Fibroblast of skin of right biceps (primary cell): ENCODE results near the gene PRDM15.

Experiments
- DNase-seq: peaks from one replicate; pipeline ENCODE4 v3.0.0-alpha.2; 2013

PRDM15 gene

DNA sequence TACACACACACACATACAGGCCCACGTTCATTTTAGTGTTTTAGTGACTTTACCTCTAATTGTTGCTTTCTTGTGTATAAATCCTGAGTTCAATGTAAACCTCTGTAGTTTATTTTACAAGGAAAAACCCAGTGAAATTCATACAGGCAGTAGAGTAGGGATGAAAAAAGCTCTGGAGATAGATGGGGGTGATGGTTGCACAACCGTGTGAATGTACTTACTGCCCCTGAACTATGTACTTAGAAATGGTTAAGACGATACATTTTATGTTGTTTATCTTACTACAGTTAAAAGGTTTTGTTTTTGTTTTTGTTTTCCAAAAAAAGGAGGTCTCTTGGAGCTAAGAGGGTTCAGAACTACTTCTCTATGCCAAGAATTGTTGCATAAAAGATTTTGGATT is 29.7 kb upstream of the PRDM15 start:
- no peak for DNase-seq

DNA sequence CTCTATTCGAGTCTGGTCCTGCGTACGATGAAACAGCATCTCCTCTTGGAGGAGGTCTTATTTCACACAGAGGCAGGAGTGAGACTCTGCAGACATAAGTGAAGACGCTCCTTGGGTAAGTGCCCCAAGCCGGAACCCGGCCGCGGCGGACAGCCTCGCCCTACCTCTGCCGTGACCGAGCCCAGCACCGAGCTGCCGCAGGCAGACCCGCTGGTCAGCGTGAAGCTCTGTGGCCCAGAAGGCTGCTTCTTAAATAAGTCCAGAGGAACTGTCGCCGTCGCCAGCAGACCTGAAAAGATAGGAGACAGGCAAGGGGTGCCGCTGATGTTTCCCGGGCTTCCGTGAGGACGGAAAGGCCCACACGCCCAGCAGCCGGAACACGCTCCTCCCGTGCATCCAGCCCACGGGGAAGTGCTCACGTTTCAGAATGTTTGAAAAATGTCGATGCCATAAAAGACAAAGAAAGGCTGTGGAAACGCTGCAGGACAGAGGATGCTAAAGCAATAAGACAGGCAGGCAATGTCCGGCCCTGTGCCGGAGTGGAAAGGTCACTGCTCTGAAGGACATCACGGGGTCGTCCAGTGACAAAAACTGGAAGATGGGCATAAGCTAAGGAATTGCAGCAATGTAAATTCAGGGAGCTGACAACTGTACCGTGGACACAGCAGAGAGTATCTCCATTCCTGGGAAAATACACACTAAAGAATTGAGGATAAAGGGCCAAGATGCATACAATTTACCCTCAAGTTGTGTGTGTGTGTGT is 28.5 kb upstream of the PRDM15 start:
- DNase-seq: no peak

DNA sequence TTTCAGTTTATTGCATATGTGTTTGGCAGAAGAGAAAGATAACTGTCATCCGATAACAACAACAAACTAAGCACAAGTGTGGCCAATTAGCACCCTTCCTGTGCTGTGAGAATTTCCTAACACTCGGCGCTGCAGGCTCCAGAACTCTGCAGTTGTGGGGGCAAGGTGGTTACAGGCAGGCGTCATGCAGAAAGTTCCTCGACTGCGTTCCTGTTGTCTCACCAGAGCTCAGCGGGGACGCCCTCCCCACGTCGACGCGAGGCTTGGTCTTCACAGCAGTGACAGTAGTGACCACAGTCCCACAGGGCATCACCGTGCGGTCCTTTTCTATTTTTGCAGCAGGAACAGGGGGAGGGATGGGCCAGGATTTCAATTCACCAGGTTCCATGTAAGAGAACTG is 27.6 kb upstream of the PRDM15 start:
- DNase-seq: no peak

DNA sequence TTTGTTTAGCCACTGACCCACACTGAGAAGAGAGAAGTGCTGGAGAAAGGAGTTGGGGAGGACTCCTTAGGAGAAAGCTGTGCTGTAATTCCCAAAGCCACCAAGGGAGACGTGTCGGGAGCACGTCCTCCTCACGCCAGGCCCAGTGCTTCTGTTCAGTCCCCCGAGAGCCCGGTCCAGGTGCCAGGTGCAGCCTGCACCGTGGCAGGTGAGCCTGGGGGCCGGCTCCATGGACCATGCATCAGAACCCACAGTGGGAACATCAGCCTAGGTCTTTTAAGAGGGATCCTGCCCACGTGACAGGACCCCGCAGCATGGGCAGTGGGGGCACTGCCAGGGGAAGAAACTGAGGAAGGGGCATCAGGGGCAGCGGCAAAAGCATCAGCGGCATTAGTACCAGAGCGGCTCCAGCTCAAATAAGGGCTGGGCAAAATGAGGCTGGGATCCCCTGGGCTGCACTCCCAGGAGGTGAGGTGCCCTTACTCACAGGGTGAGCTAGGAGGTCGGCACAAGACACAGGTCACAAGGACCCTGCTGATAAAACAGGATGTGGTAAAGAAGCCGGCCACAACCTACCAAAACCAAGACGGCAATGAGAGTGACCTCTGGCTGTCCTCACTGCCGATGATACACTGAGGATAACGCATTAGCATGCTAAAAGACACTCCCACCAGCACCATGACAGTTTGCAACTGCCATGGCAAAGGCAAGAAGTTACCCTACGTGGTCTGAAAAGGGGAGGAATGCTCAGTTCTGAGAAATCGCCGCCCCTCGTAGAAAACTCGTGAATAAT is 24.6 kb upstream of the PRDM15 start:
- no peak for DNase-seq

DNA sequence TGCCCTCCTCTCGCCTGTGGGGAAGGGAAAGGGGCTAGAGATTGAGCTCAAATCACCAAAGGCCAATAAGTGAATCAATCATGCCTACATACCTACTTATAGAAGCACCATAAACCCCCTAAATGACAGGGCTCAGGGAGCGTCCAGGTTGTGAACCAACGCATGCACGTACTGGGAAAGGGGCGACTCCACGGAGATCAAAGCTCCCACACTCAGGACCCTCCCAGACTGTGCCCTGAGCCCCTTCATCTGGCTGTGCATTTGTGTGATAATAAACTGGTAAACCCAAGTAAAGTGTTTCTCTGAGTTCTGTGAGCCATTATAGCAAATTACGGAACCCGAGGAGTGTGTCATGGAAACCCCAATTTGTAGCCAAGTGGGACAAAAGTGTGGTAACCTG is 23.8 kb upstream of the PRDM15 start:
- no peak for DNase-seq

DNA sequence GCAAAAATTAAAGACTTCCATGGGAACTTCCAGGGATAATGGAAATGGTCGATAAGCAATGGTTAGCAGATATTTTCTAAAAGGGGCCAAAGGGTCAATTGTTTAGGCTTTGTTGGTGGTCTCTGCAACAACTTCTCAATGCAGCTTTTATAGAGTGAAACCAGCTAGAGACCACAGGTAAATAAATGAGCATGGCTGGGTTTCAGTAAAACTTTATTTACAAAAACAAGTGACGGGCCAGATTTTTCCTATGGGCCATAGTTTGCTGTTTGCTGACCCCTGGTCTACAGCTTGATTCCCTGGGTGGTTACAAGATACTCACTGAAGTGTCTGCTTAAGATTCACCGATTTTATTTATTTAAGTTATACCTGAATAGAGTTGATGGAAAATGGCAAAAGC is 22.6 kb upstream of the PRDM15 start:
- DNase-seq: no peak

DNA sequence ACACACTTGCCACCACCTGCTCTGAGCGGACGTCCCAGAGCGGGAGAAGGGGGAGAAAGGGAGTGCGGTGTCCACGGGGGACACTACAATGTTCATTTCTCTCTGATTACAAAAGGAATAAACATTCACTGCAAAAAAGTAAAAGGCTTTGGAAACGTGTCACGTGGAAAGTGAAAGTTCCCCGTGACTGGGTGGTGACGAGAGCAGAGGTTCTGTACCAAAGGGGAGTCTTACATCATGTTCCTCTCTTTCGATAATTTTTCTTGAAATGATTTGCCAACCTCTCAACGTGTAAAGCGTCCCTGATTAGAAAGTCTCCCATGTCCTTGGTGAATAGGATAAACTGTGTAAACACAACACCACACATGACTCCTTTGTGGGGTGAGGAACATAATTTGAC is 22.0 kb upstream of the PRDM15 start:
- DNase-seq: no peak

DNA sequence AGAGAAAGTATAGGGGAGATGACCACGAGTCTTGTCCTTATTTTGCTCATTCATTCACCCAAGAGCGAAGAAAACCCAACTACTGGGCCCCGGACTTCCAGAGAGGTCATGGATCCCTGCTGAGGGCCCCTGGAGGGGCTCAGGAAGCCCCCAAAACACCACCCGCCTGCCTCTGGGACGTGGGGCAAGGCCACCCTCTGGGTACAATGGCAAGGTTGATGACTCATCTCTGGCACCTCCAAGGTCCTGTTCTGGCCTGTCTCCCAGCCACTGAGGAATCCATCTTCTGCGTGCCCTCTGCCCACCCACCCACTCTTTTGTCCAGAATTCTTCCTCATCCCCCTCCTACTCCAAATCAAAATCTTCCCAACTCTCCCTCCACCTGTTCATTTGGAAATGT is 21.3 kb upstream of the PRDM15 start:
- DNase-seq: no peak

DNA sequence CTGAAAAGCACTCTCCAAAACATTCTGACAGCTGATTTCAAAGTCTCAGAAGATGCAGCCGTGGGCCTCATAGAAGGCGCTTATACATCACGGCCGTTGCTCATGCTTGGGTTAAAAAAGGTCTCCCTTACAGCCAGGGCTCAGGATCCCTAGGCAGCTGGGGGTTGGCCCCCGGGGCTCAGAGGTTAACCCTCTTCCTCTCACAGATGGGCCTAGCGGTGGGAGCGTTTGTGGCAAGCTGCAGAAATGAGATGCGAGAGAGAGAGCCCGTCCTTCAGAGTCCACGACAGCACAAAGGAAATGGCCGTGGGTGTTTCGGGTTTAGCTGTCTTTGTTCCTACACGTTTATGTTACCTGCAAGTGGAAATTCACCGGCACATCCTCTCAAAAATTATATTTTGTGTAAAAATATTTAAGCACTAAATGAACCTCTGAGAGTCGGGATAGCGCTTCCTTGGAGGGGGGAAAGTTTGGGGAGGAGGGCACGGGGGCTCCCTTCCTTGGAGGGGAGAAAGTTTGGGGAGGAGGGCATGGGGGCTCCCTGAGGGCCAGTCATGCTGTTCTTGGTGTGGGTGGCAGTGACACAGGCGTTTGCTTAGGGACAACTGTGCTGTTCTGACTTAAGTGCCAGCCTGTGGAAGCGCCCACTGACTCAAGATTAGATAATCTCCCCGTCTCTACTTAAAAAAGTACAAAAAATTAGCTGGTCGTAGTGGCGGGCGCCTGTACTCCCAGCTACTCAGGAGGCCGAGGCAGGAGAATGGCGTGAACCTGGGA is 20.5 kb upstream of the PRDM15 start:
- DNase-seq: no peak

DNA sequence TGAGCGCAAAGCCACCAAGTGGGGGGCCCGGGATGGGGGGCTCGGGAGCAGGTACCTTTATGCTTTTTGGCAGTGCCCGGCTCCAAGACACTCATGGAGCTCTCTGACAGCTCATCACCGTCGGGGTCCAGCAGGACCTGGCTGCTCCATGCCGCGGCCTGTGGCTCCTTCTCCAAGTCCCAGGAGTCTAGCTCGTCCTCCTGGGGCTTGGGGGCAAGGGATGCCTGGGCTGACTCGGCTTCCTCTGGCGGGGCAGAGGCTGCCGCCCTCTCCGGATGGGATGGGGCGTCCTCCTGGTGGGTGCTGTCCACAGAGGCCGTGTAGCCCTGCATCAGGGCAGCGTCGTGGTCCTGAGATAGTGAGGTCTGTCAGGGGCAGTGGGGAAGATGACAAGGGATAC is 19.9 kb upstream of the PRDM15 start:
- DNase-seq: no peak

DNA sequence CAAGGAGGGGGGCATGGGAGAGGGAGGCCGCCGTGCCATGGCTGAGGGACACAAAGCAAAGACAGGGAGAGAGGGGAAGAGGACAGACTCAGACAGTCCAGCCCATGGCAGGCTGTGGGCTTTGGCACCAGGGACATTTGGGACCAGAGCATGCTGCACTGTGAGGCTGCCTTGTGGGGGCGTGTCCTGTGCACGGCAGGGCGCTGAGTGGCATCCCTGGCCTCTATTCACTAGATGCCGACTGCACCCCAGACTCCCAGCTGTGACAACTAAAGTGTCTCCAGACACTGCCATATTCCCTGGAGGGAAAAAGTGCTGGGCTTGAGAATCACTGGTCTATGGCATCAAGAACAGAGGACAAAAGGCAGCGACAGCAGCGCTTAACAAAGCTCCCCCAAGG is 18.6 kb upstream of the PRDM15 start:
- no peak for DNase-seq

DNA sequence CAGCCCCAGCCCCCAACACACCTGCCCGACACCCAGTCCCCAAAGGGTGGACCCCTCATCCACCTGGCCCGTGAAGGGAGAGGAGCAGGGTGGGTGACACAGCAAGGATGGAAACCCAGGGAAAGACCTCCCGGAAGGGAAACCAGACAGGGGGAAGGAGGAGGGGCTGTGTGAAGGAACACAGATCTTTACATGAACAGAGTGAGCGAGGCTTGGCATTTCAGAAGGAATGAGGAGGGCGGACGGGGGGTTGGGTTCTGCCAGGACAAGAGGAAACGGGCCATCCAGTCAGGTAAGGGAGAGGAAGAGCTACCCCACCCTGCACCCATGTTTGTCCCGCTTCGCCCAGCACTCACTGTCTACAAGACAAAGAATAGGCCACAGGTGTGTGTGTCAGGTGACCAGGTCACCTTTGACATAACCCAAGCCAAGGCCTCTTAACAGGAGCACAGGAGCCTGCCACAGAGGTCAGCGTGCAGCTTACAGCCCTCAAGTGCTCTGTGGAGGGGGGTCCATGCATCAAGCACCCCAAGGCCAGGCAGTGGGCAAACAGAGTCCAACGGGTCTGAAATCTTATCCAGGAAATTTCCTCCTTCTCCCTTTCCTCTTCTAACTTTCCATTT is 18.0 kb upstream of the PRDM15 start:
- no peak for DNase-seq

DNA sequence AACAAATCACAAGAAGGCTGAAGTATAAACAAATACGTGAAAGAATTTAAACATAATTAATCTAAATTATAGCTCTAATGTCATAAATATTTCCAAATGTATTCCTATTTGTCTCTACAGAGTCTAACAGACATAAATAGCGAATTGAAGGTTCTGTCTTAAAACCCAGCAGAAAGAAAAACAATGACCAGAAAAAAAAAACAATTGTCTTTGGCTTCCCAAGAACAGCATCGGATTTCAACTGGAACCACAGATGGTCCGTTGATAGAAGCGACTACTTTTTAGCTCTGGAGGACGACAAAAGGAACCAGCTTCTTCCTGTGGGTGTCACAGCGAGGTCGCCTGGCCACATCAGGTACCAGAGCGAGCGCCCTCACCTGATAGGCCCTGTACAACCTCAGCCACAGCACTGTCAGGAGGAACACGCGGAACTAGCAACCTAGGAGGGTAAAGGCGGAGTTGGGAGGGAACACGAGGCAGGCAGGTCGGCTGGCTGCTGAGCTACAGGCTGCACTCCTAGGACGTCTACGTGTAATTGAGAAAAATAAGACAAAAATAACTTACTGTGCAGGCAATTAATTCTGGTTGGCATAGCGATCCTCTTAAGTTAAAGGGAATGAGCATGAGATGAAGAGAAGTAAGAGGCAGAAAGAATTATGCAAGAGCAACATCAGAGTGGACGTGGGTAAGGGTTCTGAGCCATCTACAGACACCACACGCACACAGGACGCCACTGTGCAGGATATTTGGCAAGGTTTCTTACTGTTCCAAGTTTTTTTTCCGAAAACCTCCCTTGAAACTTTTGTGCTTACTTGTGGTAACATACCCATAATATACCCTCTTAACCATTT is 16.7 kb upstream of the PRDM15 start:
- no peak for DNase-seq

DNA sequence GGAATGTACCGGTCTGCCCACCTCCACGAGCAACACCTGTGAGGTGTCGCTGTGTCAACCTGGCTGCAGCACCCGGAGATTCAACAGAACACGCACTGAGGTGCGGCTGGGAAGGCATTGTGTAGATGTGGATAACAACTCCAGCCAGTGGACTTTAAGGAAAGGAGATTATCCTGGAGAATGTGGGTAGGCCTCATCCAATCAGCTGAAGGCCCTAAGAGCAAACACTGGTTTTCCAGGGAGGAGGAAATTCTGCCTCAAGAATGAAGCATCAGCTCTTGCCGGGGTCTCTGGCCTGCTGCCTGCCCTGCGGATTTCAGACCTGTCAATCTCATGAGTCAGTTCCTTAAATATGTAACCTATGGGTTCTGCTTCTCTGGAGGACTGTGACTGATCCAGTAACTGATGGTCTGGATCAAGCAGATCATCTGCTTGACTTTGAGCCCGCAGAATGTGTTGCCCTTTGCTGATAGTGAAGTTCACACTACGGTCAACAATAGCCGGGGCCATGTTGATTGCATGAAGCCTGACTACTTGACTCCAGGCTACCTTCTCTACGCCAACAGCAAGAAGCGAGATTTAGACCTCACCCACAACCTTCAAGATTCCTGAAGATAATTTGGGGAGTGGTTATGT is 15.9 kb upstream of the PRDM15 start:
- peak; percentile 85 for DNase-seq

DNA sequence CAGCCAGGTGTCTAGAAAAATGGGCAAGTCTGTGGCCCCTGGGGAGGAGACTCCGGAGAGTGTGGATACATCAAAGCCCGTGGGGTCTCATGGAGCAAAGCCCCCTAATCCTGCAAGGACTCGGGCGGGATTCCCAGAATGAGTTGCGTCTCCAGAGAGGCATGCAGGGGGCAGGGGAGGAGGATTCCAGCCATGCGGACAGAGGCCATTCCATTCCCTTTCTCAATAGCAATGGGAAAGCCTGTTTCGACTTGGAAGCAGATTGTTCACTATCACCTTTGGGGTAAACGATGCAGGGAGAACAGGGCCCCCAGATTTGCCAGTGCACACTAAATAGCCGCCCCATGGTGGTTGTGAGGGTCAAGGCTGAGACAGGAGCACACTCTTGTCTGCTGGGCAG is 15.4 kb upstream of the PRDM15 start:
- no peak for DNase-seq

DNA sequence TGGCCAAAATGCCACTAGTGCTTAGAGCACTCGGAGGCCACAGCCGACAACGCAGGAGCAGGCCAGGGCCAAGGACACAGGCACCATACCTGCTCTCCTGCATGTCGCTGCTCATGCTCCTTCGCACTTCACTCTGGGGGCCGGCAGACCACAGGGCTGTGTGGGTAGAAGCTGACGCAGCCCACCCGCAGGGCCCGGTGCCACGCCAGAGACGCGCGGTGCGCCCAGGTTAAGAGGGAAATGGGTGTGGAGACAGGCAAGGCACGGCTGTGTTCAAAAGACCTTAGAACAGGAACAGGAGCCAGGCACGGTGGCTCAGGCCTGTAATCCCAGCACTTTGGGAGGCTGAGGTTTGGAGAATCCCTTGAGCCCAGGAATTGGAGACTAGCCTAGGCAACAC is 13.6 kb upstream of the PRDM15 start:
- no peak for DNase-seq

DNA sequence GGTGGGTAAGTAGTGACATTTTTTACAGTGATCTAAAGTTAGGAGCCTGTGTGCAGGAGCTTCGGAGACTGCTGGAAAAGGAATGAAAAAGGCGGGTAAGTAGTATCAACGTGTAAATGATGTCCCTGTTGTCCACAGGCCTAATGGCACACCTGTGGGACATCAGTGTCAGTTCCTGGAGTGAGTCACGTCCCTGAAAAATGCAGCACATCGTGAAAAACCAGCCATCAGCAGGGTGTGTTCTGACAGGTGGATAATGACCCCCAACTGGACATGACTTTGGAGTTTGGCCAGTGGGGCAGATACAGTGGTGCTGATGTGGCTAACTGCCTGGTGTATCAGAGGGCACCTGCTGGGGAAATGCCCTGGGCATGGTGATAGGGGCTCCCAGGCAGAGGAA is 12.0 kb upstream of the PRDM15 start:
- no peak for DNase-seq

DNA sequence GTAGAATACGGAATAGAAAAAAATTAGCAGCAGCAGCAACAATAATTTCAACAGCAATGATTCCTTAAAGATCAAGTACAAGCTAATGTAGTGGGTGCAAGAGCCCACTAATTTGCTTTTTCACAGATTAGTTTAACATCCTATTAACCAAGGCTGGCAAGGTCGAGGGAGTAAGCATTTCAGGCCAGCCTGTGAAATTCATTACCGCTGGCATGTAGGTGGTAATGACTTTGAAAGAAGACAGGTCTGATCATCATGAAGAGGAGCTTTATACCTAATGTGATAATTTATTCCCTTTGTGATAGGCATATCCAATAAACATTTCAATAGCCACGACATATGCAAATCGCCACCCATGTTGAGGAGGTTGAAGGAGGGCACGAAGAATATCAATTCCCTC is 11.2 kb upstream of the PRDM15 start:
- no peak for DNase-seq

DNA sequence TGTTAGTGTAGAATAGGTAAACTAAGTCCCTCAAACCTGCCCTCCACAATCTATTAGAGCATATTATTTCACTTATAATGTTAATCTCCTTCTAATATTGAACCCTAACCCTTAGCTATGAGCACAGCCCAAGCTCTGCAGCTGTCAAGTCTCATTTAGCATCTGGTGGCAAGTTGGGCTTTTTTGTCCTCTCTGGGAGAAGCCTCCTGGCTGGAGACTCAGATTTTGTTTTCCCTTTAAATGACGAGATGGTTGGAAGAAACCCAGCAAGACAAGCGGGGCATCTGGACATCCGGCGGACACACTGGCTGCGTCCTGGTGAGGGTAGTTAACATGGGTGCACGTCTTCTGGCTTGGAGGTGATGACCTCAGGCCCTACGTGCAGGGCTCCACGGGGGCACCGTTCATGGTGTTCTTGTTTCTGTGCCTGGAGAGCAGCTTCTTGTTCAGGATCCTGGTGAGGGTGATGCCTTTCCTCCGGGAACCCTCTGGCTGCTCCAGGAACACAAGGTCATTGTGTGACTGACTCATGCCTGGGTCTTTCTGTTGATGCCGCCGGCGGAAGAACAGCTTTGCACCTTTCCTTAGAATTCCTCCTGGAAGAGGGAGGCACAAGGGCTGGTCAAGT is 9.7 kb upstream of the PRDM15 start:
- no peak for DNase-seq

DNA sequence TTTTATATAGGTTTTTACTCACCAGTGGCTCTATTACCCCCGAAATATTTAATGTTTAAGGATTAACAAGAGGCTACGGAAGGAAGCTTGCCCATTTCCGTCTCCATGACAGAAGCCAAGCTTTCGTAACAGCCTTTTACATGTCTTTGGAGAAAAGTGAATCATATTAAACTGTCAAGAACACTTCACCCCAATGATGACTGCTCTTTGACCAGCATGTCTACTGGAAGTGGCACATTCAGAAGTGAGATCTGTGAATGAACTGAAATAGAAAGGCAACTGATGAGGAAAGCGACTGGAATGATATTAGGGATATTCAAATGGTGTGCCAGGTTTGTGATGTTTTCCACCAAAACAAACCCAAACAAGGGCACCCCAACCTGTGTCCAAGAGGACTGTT is 8.5 kb upstream of the PRDM15 start:
- no peak for DNase-seq

DNA sequence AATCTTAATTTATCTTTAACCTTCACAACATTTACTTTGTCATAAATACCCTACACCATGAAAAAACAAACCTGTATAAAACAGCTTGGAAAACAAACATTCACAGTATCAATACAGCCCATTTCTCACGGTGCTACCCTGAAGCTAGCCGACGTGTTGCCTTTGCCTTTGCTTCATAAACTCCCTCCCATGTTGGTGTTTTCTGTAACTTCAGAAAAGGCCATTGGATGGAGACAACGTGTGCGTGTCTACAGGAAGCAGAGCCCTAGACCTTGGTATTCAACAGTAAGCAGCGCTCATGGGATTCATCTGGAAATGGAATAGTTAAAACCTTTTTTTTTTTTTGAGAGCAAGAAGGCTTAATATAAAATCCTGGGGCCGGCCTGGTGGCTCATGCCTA is 7.2 kb upstream of the PRDM15 start:
- no peak for DNase-seq
